H1 (cell line): ENCODE data around the gene XK. TPM values are rescaled to one million over a fixed set of nuclear protein-coding genes. Genes with fewer than 3 reads are reported as not detected.

Experiments used
- CTCF ChIA-PET: fragments of 300-600 bp; sonication (Branson Sonifier 250); formaldehyde crosslinking; loops from one replicate; lab custom pipeline; 2021; ENCODE audit not compliant: partially characterized antibody; lab: Charles Lee
- POLR2A ChIA-PET: fragments of 300-600 bp; sonication (Branson Sonifier 250); formaldehyde crosslinking; loops from one replicate; lab custom pipeline; 2021; ENCODE audit warnings: inconsistent platforms; ENCODE audit not compliant: partially characterized antibody; lab: Charles Lee
- DNase-seq, 2 experiments: peaks; one replicate each; pipeline versions ENCODE4 v3.0.0 to v3.0.0-alpha.2; 2010 to 2022; ENCODE audit warnings: low spot score in 2 of 2, low read depth in 1 of 2, mixed read lengths in 1 of 2
- FAIRE-seq: peaks from 2 replicates; lab custom pipeline; 2011; peaks lifted over from hg19 to GRCh38; lab: Jason Lieb, UNC
- H2AFZ ChIP-seq: 2 replicates; pipeline ENCODE4 v1.8.1; 2012; ENCODE audit warnings: low read length, inconsistent platforms
- H2AK5ac ChIP-seq: 2 replicates; pipeline ENCODE4 v1.6.1; 2013; ENCODE audit warnings: low read depth, low read length
- H2BK120ac ChIP-seq: replicated peaks from 2 replicates; pipeline ENCODE3; 2013; ENCODE audit warnings: low read depth, low read length, inconsistent platforms
- H2BK12ac ChIP-seq: 2 replicates; pipeline ENCODE4 v1.6.1; 2013; ENCODE audit warnings: low read depth, low read length
- H2BK15ac ChIP-seq: 2 replicates; pipeline ENCODE4 v1.6.1; 2013; ENCODE audit warnings: low read length
- H2BK20ac ChIP-seq: 2 replicates; pipeline ENCODE4 v1.6.1; 2013; ENCODE audit warnings: low read length
- H2BK5ac ChIP-seq: 2 replicates; pipeline ENCODE4 v1.6.1; 2013; ENCODE audit warnings: low read depth, low read length
- H3K14ac ChIP-seq: 2 replicates; pipeline ENCODE4 v1.6.1; 2013; ENCODE audit warnings: inconsistent platforms; ENCODE audit not compliant: insufficient read length
- H3K18ac ChIP-seq: 2 replicates; pipeline ENCODE4 v1.6.1; 2013; ENCODE audit warnings: low read length; ENCODE audit errors: extremely low read depth
- H3K23ac ChIP-seq: 2 replicates; pipeline ENCODE4 v1.6.1; 2013; ENCODE audit warnings: inconsistent platforms; ENCODE audit not compliant: insufficient read length
- H3K23me2 ChIP-seq: 2 replicates; pipeline ENCODE4 v1.6.1; 2013; ENCODE audit warnings: low read depth, low read length
- H3K27ac ChIP-seq: 2 replicates; pipeline ENCODE4 v1.6.1; 2011; ENCODE audit warnings: low read depth, low read length, inconsistent platforms
- H3K27me3 ChIP-seq, 4 experiments: replicated peaks in 1 of 4; 1 replicate in 1 of 4; 2 replicates in 3 of 4; pipeline versions ENCODE4 v1.6.1 to v1.8.1; 2011 to 2013; ENCODE audit warnings: low read length in 3 of 4, mild to moderate bottlenecking in 3 of 4, inconsistent platforms in 2 of 4, mixed read lengths in 2 of 4, moderate library complexity in 1 of 4; ENCODE audit not compliant: control insufficient read depth in 3 of 4, insufficient read depth in 3 of 4; ENCODE audit errors: extremely low read depth in 1 of 4
- H3K36me3 ChIP-seq, 4 experiments: 2 replicates each; pipeline versions ENCODE4 v1.6.1 to v1.8.1; 2011 to 2013; ENCODE audit warnings: mild to moderate bottlenecking in 4 of 4, low read length in 3 of 4, moderate library complexity in 2 of 4, control low read depth in 1 of 4, inconsistent platforms in 1 of 4; ENCODE audit not compliant: insufficient read depth in 4 of 4, control insufficient read depth in 2 of 4
- H3K4ac ChIP-seq: replicated peaks from 2 replicates; pipeline ENCODE3; 2013; ENCODE audit warnings: low read length, low read depth, mixed read lengths, inconsistent platforms; ENCODE audit not compliant: insufficient read length
- H3K4me1 ChIP-seq, 4 experiments: replicated peaks in 1 of 4; 1 replicate in 1 of 4; 2 replicates in 3 of 4; pipeline versions ENCODE4 v1.6.1 to v1.8.1; 2011 to 2013; ENCODE audit warnings: low read length in 3 of 4, inconsistent platforms in 2 of 4, mixed read lengths in 1 of 4; ENCODE audit not compliant: insufficient read depth in 4 of 4, control insufficient read depth in 3 of 4
- H3K4me2 ChIP-seq, 2 experiments: 2 replicates each; pipeline versions ENCODE4 v1.6.1 to v1.8.1; 2011 to 2013; ENCODE audit warnings: low read depth in 2 of 2, low read length in 2 of 2, control low read depth in 1 of 2, inconsistent platforms in 1 of 2, mild to moderate bottlenecking in 1 of 2; ENCODE audit not compliant: insufficient read depth in 1 of 2
- H3K4me3 ChIP-seq, 4 experiments: fragments of 200-600, 300-600 bp in 1 of 4; sonication (generic), shearing (Covaris generic), sonication (Bioruptor Twin) in 1 of 4; 2 replicates each; pipeline versions ENCODE4 v1.5.1 to v1.8.1; 2011 to 2016; ENCODE audit warnings: low read length in 4 of 4, low read depth in 3 of 4, control low read depth in 2 of 4, inconsistent platforms in 2 of 4, mild to moderate bottlenecking in 2 of 4, mixed read lengths in 1 of 4, moderate library complexity in 1 of 4; ENCODE audit not compliant: insufficient read depth in 2 of 4; ENCODE audit errors: extremely low read depth in 1 of 4
- H3K56ac ChIP-seq: replicated peaks from 2 replicates; pipeline ENCODE3; 2013; ENCODE audit warnings: low read depth, mild to moderate bottlenecking, mixed read lengths, low read length, inconsistent platforms; ENCODE audit not compliant: insufficient read length
- H3K79me1 ChIP-seq: 2 replicates; pipeline ENCODE4 v1.6.1; 2013; ENCODE audit warnings: low read depth, low read length, control low read depth
- H3K79me2 ChIP-seq, 2 experiments: 2 replicates each; pipeline versions ENCODE4 v1.6.1 to v1.8.1; 2012 to 2013; ENCODE audit warnings: low read length in 2 of 2, mild to moderate bottlenecking in 2 of 2, inconsistent platforms in 1 of 2; ENCODE audit not compliant: insufficient read depth in 2 of 2, control insufficient read depth in 1 of 2
- H3K9ac ChIP-seq, 4 experiments: replicated peaks in 1 of 4; 1 replicate in 1 of 4; 2 replicates in 3 of 4; pipeline versions ENCODE4 v1.6.1 to v1.8.1; 2011 to 2013; ENCODE audit warnings: low read depth in 3 of 4, low read length in 3 of 4, control low read depth in 2 of 4, mild to moderate bottlenecking in 2 of 4, moderate library complexity in 2 of 4, inconsistent platforms in 1 of 4; ENCODE audit errors: extremely low read depth in 1 of 4
- H3K9me3 ChIP-seq, 2 experiments: 2 replicates each; pipeline versions ENCODE4 v1.6.1 to v1.8.1; 2012 to 2013; ENCODE audit warnings: mild to moderate bottlenecking in 2 of 2, moderate library complexity in 2 of 2, control low read depth in 1 of 2, inconsistent platforms in 1 of 2, low read depth in 1 of 2, low read length in 1 of 2, mixed read lengths in 1 of 2; ENCODE audit not compliant: insufficient read depth in 2 of 2
- H4K20me1 ChIP-seq, 2 experiments: replicated peaks in 1 of 2; 2 replicates each; pipeline versions ENCODE3 to v1.8.1; 2011 to 2013; ENCODE audit warnings: inconsistent platforms in 2 of 2, low read length in 2 of 2, mild to moderate bottlenecking in 1 of 2; ENCODE audit not compliant: insufficient read depth in 2 of 2, control insufficient read depth in 1 of 2
- H4K5ac ChIP-seq: 2 replicates; pipeline ENCODE4 v1.6.1; 2013; ENCODE audit warnings: low read length, low read depth, mixed read lengths, inconsistent platforms; ENCODE audit not compliant: insufficient read length
- H4K8ac ChIP-seq: 2 replicates; pipeline ENCODE4 v1.8.0; 2013; ENCODE audit warnings: mild to moderate bottlenecking, moderate library complexity, low read length, inconsistent platforms; ENCODE audit not compliant: insufficient read depth; ENCODE audit errors: extremely low read depth
- H4K91ac ChIP-seq: replicated peaks from 2 replicates; pipeline ENCODE3; 2013; ENCODE audit warnings: low read length, mixed read lengths, inconsistent platforms; ENCODE audit not compliant: insufficient read length
- HDAC6 ChIP-seq: IDR thresholded peaks from one replicate; pipeline ENCODE4 v1.7.1; 2012; ENCODE audit warnings: low read depth, mild to moderate bottlenecking, inconsistent platforms, low read length, moderate library complexity
- WGBS, 2 experiments: shearing (Covaris generic) in 1 of 2; methylation state at CpG; one replicate each; pipeline versions ENCODE4 v1.1.6 to v1.1.7; 2013 to 2015; ENCODE audit warnings: low lambda C conversion rate in 2 of 2, mixed read lengths in 2 of 2, inconsistent platforms in 1 of 2, low coverage in 1 of 2, missing lambda C conversion rate in 1 of 2; ENCODE audit not compliant: insufficient replicate concordance in 2 of 2, insufficient coverage in 1 of 2, insufficient read length in 1 of 2; ENCODE audit errors: extremely low coverage in 1 of 2, missing lambda C conversion rate in 1 of 2; 5-methylcytosine and 5-hydroxymethylcytosine counted together
- polyA plus RNA-seq, 7 experiments: library from polyadenylated mRNA; depleted of rRNA in 3 of 7; stranded (reverse) in 5 of 7; unstranded in 2 of 7; fragments of >200 nt in 5 of 7; fragments of 200-250 nt in 2 of 7; gene quantifications; 1 replicate in 5 of 7; 2 replicates in 1 of 7; 4 replicates in 1 of 7; pipeline versions ENCODE4 v1.2.1 to v1.2.3, GENCODE V29; 2011 to 2013; ENCODE audit warnings: missing spikeins in 2 of 7, mixed read lengths in 2 of 7
- total RNA-seq: library from RNA; stranded (reverse); fragmentation: NEBNext Ultra II Directional; extraction: Animal tissue kit (Norgen Biotek cat#: 25700); gene quantifications from 2 replicates; pipeline ENCODE4 v1.2.1, GENCODE V29; 2021
- TF ChIP-seq, protein P1 (sequence below), 3 experiments: IDR thresholded peaks; 1 replicate in 2 of 3; 2 replicates in 1 of 3; pipeline versions ENCODE4 v1.5.1 to v1.6.1; 2011; ENCODE audit warnings: low read length in 3 of 3, mild to moderate bottlenecking in 3 of 3, inconsistent platforms in 2 of 3, low read depth in 1 of 3, moderate library complexity in 1 of 3; ENCODE audit not compliant: insufficient read depth in 1 of 3; ENCODE audit errors: control extremely low read depth in 1 of 3

XK gene
- total and polyA plus RNA-seq, 2 of the 8 experiments (the other 6 are each of a cell fraction or from before 2014, with no cell fraction given) = 0.76 to 0.84 TPM

DNA sequence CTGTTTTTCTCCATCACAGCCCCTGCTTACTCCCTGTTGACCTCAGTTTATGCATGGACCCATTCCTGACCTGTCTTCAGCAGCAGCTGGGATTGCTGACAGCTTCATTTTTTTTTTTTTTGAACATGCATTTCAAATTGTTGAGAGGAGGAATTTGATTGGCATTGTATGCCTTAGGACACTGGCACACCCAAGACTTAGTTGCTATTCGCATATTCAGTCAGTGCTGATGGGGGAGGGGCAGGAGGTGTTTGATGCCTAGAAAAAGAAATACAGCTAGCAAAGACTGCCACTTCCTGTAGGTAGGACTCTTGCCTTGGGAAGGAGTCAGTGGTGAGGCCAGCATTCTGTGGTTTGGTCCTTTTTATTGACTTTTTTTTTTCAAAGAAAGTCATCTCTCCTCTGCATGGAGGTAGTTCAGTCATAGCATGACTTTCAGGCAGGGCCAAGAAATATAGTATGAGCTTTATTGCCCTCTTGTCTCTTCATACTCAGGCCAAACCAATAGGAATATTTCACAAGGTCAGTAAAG, 33.6 kb upstream of the XK start:
- Histone ChIP-seq H3K4ac (no peak overlapping the region), H2AK5ac (no peak overlapping the region), H4K8ac (no peak overlapping the region), H3K9ac (no peak overlapping the region), H3K79me2 (no peaks in the 10 kb centered on the region), H2BK15ac (no peak overlapping the region), H2AFZ (no peak overlapping the region), H4K20me1 (no peaks in the 10 kb centered on the region), H3K18ac (no peak overlapping the region), H3K79me1 (no peaks in the 10 kb centered on the region), H4K91ac (no peak overlapping the region), H3K4me1 (no peaks in the 10 kb centered on the region; a peak in 1 of 7 replicates), H3K23ac (no peak overlapping the region), H3K56ac (no peak overlapping the region), H2BK12ac (no peak overlapping the region), H3K4me2 (no peak overlapping the region), H3K14ac (no peak overlapping the region), H3K9me3 (no peaks in the 10 kb centered on the region), H4K5ac (no peak overlapping the region), H3K36me3 (no peaks in the 10 kb centered on the region), H2BK120ac (no peak overlapping the region), H3K4me3 (no peak overlapping the region), H2BK5ac (no peak overlapping the region), H3K27ac (no peak overlapping the region), H3K27me3 (no peaks in the 10 kb centered on the region), H2BK20ac (no peak overlapping the region), H3K23me2 (no peaks in the 10 kb centered on the region)
- TF ChIP-seq, protein P1, sequence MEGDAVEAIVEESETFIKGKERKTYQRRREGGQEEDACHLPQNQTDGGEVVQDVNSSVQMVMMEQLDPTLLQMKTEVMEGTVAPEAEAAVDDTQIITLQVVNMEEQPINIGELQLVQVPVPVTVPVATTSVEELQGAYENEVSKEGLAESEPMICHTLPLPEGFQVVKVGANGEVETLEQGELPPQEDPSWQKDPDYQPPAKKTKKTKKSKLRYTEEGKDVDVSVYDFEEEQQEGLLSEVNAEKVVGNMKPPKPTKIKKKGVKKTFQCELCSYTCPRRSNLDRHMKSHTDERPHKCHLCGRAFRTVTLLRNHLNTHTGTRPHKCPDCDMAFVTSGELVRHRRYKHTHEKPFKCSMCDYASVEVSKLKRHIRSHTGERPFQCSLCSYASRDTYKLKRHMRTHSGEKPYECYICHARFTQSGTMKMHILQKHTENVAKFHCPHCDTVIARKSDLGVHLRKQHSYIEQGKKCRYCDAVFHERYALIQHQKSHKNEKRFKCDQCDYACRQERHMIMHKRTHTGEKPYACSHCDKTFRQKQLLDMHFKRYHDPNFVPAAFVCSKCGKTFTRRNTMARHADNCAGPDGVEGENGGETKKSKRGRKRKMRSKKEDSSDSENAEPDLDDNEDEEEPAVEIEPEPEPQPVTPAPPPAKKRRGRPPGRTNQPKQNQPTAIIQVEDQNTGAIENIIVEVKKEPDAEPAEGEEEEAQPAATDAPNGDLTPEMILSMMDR (IDR thresholded peaks at IDR 0.05; ENCODE audit: control extremely low read depth in 1 of 3, insufficient read depth in 1 of 3, low read depth in 1 of 3, low read length in 3 of 3) = no peak
- no peak for TF ChIP-seq HDAC6
- 100% methylated on average over 1 of the region's 1 CpG; no CpG with 5 or more reads in 1 of the 2 experiments for WGBS, 2 experiments
- FAIRE-seq (peak; percentile 32), DNase-seq (no peak)
- CTCF ChIA-PET = interaction anchor here (0.9 kb wide), 1 partner anchor 92 kb away, joined by 3 read pairs; no protein-coding TSS in a partner anchor
- POLR2A ChIA-PET = no interaction called here
